OCI-LY7 (cell line): ENCODE results near the gene CDAN1. TPM values are rescaled to one million over a fixed set of nuclear protein-coding genes. Genes with fewer than 3 reads are reported as not detected.
"Not testable (repeated sequence)": the region's sequence is repeated elsewhere in the genome, so short reads cannot be mapped to it uniquely, and the experiment has no call there.

Source experiments
- BruUV-seq: library from RNA; stranded (reverse); fragments of 400-500 nt; replicated peaks from 2 replicates; lab custom pipeline; 2021; lab: Mats Ljungman, UMichigan
- CTCF ChIA-PET: fragments of 300-600 bp; sonication (Branson Sonifier 250); formaldehyde crosslinking; loops from one replicate; lab custom pipeline; 2022; ENCODE audit warnings: antibody characterized with exemption; ENCODE audit not compliant: unreplicated experiment; lab: Charles Lee
- POLR2A ChIA-PET: fragments of 300-600 bp; sonication (Branson Sonifier 250); formaldehyde crosslinking; loops from one replicate; lab custom pipeline; 2022; ENCODE audit warnings: antibody characterized with exemption; lab: Charles Lee
- DNase-seq: peaks from one replicate; pipeline ENCODE4 v3.0.0-alpha.2; 2015; ENCODE audit warnings: low spot score
- H2AFZ ChIP-seq: fragments of 200-600 bp; sonication (generic), shearing (Covaris generic); 2 replicates; pipeline ENCODE4 v1.6.1; 2014; ENCODE audit warnings: mild to moderate bottlenecking, antibody characterized with exemption, low read length, moderate library complexity
- H3K27ac ChIP-seq: fragments of 200-600 bp; sonication (generic); 2 replicates; pipeline ENCODE4 v1.5.1; 2014; ENCODE audit warnings: mixed run types, low read depth, mild to moderate bottlenecking, moderate library complexity, low read length, inconsistent platforms; ENCODE audit not compliant: poor library complexity, severe bottlenecking
- H3K36me3 ChIP-seq: fragments of 200-600 bp; sonication (generic); 2 replicates; pipeline ENCODE4 v1.6.1; 2014; ENCODE audit warnings: mild to moderate bottlenecking, antibody characterized with exemption, low read length, moderate library complexity, mixed read lengths; ENCODE audit not compliant: insufficient read depth
- H3K4me1 ChIP-seq: fragments of 200-600 bp; sonication (generic); 2 replicates; pipeline ENCODE4 v1.5.1; 2014; ENCODE audit warnings: mild to moderate bottlenecking, low read length; ENCODE audit not compliant: insufficient read depth, poor library complexity, severe bottlenecking
- H3K4me2 ChIP-seq: fragments of 200-600 bp; sonication (generic); 2 replicates; pipeline ENCODE4 v1.6.1; 2014; ENCODE audit warnings: mild to moderate bottlenecking, low read length
- H3K4me3 ChIP-seq: fragments of 200-600 bp; sonication (generic); 2 replicates; pipeline ENCODE4 v1.5.1; 2014; ENCODE audit warnings: mild to moderate bottlenecking, low read depth, low read length; ENCODE audit not compliant: poor library complexity, severe bottlenecking
- H3K79me2 ChIP-seq: fragments of 200-600 bp; sonication (generic); 2 replicates; pipeline ENCODE4 v1.6.1; 2016; ENCODE audit warnings: low read depth, mild to moderate bottlenecking, low read length, moderate library complexity, mixed read lengths; ENCODE audit not compliant: insufficient read depth
- H3K9me2 ChIP-seq: fragments of 200-600 bp; sonication (generic); 2 replicates; pipeline ENCODE4 v1.6.1; 2016; ENCODE audit warnings: mild to moderate bottlenecking, low read length, mixed read lengths; ENCODE audit not compliant: insufficient read depth
- H3K9me3 ChIP-seq: fragments of 200-600 bp; sonication (generic); 2 replicates; pipeline ENCODE4 v1.6.1; 2014; ENCODE audit warnings: mild to moderate bottlenecking, mixed run types, low read length, mixed read lengths
- H4K20me1 ChIP-seq: fragments of 200-600 bp; sonication (generic); 2 replicates; pipeline ENCODE4 v1.6.1; 2014; ENCODE audit warnings: mild to moderate bottlenecking, antibody characterized with exemption, low read length, moderate library complexity, mixed read lengths; ENCODE audit not compliant: insufficient read depth
- CTCF ChIP-seq: fragments of 200-600 bp; sonication (generic); conservative IDR thresholded peaks from 2 replicates; pipeline ENCODE4 v1.5.1; 2014; ENCODE audit warnings: mild to moderate bottlenecking, antibody characterized with exemption, low read length, moderate library complexity, mixed read lengths
- EZH2phosphoT487 ChIP-seq: fragments of 200-600 bp; sonication (generic); IDR thresholded peaks from 2 replicates; pipeline ENCODE4 v1.6.1; 2018; ENCODE audit warnings: low read depth, borderline replicate concordance, mild to moderate bottlenecking, mixed run types, antibody characterized with exemption, low read length, moderate library complexity, mixed read lengths
- intact Hi-C: fragments of 100-400 bp; cut with micrococcal nuclease; formaldehyde crosslinking; loops from one replicate; pipeline ENCODE4 v1.10.0; 2022; ENCODE audit not compliant: unreplicated experiment
- total RNA-seq, 2 experiments: library from RNA; depleted of rRNA in 1 of 2; stranded (reverse); fragments of >200 nt in 1 of 2; shearing (Covaris generic) in 1 of 2; gene quantifications; 2 replicates each; pipeline ENCODE4 v1.2.3, GENCODE V29; 2014 to 2022

The CDAN1 gene
- total RNA-seq, 2 experiments from 2014 or later = 28.9 to 29.5 TPM

- Histone ChIP-seq H3K9me3 (no peaks in the 10 kb centered on the region), H3K9me2 (no peaks in the 10 kb centered on the region), H4K20me1 (no peaks in the 10 kb centered on the region), H2AFZ (no peak overlapping the region), H3K79me2 (no peaks in the 10 kb centered on the region), H3K36me3 (peaks cover 29% of the 10 kb centered on the region), H3K4me2 (no peak overlapping the region), H3K4me3 (no peak overlapping the region), H3K4me1 (no peaks in the 10 kb centered on the region), H3K27ac (no peak overlapping the region)
- ChIA-PET POLR2A (no interaction called here), CTCF (no interaction called here)
- intact Hi-C loops = no loop called here
- no TSS peak for BruUV-seq
- TF ChIP-seq EZH2phosphoT487 = no peak
- DNase-seq = no peak
These were observed 50.6 kb downstream of the CDAN1 start for GRCh38 chr15:42686281-42686680.

- H3K4me1 ChIP-seq = no peaks in the 10 kb centered on the region
- H4K20me1 ChIP-seq = no peaks in the 10 kb centered on the region
- BruUV-seq = no TSS peak
- TF ChIP-seq EZH2phosphoT487 (no peak), CTCF (no peak)
- no peak for DNase-seq
- no peak overlapping the region for H3K27ac ChIP-seq
- no peaks in the 10 kb centered on the region for H3K79me2 ChIP-seq
- CTCF ChIA-PET = no interaction called here
- H3K4me2 ChIP-seq = no peak overlapping the region
- no peaks in the 10 kb centered on the region for H3K9me2 ChIP-seq
- peaks cover 24% of the 10 kb centered on the region for H3K36me3 ChIP-seq
- intact Hi-C loops = no loop called here
- H3K9me3 ChIP-seq = no peaks in the 10 kb centered on the region
- H3K4me3 ChIP-seq = no peak overlapping the region
- no peak overlapping the region for H2AFZ ChIP-seq
- POLR2A ChIA-PET = interaction anchor here (1.3 kb wide), 1 partner anchor 11 kb away, joined by 3 read pairs; no protein-coding TSS in a partner anchor
These were observed 55.8 kb downstream of the CDAN1 start for GRCh38 chr15:42681119-42681518.

DNA sequence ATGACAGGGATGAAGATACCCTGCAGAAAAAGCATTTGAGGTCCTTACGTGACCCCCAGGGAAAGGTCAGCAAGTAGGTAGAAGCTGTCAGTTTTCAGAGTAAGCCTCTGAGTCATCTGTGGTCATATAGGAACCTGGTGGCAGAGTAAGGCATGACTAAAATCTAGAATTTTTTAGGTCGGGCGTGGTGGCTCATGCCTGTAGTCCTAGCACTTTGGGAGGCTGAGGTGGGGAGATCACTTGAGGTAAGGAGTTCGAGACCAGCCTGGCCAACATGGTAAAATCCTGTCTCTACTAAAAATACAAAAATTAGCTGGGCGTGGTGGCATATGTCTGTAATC, 56.8 kb downstream of the CDAN1 start:
- H3K4me3 ChIP-seq, H3K79me2 ChIP-seq, H3K9me2 ChIP-seq, CTCF ChIA-PET, DNase-seq, POLR2A ChIA-PET, H2AFZ ChIP-seq, intact Hi-C loops, H3K4me1 ChIP-seq, H4K20me1 ChIP-seq, H3K27ac ChIP-seq, H3K9me3 ChIP-seq, BruUV-seq, H3K4me2 ChIP-seq: not testable (repeated sequence)
- H3K36me3 ChIP-seq = peaks cover 19% of the 10 kb centered on the region
